GM18951 (cell line): Measurements from ENCODE around the gene SLC26A8.
"Not testable (repeated sequence)": the region's sequence is repeated elsewhere in the genome, so short reads cannot be mapped to it uniquely, and the experiment has no call there.

Source experiments
- POLR2A ChIP-seq: IDR thresholded peaks from 4 replicates; pipeline ENCODE4 v1.6.1; 2011; ENCODE audit warnings: mild to moderate bottlenecking; ENCODE audit not compliant: insufficient read length, insufficient read depth; ENCODE audit errors: extremely low read depth
- in situ Hi-C: fragments of 300-500 bp; cut with MboI; formaldehyde crosslinking; loops from one replicate; pipeline ENCODE4 v1.12.0; 2022; ENCODE audit warnings: low sequenced_read_pairs, mixed read lengths, inconsistent platforms; ENCODE audit not compliant: unreplicated experiment

The SLC26A8 gene

DNA sequence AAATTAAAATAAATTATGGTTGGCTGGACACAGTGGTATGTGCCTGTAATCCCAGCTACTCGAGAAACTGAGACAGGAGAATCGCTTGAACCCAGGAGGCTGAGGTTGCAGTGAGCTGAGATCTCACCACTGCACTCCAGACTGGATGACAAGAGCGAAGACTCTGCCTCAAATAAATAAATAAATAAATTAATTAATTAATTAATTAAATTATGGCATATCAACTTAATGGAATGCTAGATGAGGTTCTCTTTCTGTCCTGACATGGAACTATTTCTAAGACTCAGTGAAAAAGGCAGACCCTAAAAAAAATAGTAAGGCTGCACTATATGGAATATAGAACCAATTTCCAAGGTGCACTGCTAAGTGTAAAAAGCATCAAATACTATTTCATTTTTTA lies 108.4 kb downstream of the SLC26A8 start:
- in situ Hi-C loops = no loop called here

DNA sequence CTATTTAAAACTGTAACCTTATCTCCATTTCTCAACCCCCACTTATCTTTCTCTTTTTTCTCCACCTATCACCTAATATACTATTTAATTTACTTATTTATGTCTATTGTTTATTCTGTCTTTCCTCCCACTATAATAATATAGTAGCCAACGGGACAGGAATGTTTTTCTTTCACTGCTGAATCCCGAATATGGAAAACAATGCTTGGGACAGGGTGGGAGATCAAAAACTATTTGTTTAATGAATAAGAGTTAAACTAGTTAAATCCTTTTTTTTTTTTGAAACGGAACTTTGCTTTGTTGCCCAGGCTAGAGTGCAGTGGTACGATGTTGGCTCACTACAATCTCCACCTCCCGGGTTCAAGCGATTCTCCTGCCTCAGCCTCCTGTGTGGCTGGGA lies 109.9 kb downstream of the SLC26A8 start:
- TF ChIP-seq POLR2A = no peak
- in situ Hi-C loops = no loop called here

More for the DNA sequence above, 108.4 kb downstream of the SLC26A8 start:
- no peak for TF ChIP-seq POLR2A

DNA sequence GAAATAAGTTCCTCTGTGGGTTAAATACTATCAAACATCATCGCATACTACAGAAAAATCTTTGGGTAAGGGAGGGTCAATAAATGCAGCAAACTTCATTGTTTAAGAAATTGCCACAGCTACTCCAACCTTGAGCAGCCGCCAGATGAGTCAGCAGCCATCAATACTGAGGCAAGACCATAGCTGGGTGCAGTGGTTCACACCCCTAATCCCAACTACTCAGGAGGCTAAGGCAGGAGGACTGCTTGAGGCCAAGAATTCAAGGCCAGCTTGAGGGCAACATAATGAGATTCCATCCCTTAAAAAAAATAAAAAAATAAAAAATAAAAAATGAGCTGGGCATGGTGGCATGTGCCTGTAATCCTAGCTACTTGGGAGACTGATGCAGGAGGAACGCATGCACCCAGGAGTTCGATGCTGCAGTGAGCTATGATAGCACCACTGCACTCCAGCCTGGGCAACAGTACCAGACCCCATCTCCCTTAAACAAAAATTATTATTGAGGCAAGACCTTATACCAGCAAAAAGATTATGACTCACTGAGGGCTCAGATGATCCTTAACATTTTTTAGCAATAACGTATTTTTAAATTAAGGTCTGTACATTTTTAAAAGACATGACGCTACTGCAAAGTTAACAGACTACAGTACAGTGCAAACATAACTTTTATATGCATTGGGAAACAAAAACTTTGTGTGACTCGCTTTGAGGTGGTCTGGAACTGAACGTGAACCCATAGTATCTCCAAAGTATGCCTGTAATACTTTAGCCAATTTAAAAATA lies 112.4 kb downstream of the SLC26A8 start:
- in situ Hi-C loops = no loop called here
- no peak for TF ChIP-seq POLR2A

DNA sequence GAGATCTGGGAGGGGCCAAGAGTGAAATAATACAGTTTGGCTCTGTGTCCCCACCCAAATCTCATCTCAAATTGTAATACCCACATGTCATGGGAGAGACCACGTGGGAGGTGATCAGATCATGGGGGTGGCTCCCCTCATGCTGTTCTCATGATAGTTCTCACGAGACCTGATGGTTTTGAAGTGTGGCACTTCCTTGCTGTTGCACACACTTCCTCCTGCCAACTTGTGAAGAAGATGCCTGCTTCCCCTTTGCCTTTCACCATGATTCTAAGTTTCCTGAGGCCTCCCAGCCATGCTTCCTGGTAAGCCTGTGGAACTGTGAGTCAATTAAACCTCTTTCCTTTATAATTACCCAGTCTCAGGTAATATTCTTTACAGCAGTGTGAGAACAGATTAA lies 114.9 kb downstream of the SLC26A8 start:
- in situ Hi-C loops = not testable (repeated sequence)

DNA sequence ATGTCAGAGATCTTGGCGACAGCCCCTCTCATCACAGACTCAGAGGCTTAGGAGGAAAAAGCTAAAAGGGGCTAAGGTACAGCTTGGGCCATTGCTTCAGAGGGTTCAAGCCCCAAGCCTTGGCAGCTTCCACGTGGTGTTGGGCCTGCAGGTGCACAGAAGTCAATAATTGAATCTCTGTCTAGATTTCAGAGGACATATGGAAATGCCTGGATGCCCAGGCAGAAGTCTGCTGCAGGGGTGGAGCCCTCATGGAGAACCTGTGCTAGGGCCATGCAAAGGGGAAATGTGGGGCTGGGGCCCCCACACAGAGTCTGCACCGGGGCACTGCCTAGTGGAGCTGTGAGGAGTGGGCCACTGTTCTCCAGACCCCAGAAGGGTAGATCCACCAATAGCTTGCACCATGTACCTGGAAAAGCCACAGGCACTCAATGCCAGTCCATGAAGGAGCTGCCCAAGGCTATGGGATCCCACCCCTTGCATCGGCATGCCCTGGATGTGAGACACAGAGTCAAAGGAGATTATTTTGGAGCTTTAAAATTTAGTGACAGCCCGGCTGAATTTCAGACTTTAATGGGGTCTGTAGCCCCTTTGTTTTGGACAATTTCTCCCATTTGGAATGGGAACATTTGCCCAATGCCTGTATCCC lies 115.6 kb downstream of the SLC26A8 start:
- in situ Hi-C loops = not testable (repeated sequence)

DNA sequence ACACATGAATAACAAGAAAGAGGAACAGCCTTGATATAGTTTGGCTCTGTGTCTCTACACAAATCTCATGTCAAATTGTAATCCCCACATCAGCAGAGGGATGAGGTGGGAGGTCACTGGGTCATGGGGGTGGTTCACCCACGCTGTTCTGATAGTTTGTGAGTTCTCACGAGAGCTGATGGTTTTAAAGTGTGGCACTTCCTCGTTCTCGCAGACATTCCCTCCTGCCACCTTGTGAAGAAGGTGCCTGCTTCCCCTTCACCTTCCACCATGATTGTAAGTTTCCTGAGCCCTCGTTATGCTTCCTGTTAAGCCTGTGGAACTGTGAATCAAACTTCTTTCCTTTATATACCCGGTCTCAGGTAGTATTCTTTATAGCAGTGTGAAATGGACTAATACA lies 116.7 kb downstream of the SLC26A8 start:
- no peak for TF ChIP-seq POLR2A
- in situ Hi-C loops = no loop called here

DNA sequence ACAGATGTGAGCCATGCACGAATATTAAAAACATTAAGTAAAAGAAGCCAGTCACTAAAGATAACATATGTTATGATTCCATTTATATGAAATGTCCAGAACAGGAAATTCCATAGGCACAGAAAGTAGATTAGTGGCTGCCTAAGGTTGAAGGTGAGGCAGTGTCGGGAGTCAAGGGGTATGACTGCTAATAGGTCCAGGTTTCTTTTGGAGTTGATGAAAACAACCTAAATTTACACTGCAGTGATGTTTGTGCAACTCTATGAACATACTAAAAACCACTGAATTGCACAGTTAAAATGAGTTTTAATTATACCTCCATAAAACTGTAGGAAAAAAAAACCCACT lies 118.0 kb downstream of the SLC26A8 start:
- in situ Hi-C loops = no loop called here
- no peak for TF ChIP-seq POLR2A

DNA sequence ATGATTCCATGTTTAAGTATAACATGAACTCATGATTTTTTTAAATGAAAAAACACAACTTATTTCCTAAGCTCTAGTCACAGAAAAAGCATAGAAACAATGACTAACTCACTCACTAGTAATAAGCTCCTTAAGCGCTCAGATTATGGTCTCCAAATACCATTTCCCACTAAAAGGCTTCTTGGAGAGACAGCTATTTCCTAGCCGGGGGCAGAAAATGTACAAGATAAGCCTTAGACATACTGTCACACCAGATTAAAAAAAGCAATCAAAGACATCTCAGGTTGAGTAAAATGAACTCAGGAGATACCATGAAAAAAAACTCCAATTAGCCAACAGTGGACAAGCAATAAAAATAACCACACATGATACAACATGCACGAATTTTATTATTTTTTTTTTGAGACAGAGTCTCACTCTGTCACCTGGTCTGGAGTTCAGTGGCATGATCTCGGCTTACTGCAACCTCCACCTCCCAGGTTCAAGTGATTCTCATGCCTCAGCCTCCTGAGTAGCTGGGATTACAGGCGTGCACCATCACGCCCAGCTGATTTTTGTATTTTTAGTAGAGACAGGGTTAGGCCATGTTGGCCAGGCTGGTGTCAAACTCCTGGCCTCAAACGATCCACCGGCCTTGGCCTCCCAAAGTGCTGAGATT lies 118.5 kb downstream of the SLC26A8 start:
- TF ChIP-seq POLR2A = no peak
- in situ Hi-C loops = no loop called here

DNA sequence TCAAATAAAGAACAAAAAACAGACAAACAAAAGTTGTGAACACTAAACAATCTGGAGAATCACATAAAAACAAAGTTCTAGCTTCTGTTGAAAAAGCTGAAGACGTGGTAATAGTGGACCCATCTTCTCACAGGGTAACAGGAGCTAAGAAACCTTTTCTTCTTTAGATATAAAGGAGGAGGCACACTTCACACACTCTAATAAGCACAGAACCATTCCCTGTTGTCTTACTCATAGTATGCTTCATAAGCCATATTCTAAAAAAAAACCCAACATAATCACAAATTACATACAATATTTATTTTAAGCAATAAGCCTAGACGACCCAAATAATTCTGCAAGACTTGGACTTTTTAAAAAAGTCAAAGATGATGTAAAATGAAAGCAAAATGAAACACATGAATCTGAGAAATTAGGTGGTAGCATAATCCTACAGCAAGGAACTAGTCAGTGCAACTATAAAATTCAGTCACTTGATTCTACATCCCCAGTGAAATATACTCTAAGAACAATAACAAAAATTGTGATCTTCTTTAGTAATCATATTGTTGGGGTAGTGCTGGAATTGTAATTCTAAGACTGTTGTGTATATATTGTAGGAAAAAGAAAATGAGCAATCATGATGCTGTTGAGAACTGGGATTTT lies 119.2 kb downstream of the SLC26A8 start:
- no peak for TF ChIP-seq POLR2A
- in situ Hi-C loops = no loop called here

DNA sequence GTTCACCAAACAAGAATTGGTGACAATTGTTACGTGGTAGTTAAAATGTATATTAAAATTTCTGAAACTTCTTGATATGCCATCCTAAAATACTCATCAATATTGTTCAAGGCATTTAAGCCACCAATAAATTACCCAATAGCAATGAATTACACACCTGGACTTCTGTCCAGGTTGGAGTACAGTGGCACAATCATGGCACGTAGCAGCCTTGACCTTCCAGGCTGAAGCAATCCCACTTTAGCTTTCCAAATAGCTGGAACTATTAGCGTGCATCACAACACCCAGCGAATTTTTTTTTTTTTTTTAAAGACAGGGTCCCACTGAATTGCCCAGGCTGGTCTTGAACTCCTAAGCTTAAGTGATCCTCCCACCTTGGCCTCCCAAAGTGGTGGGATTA lies 120.8 kb downstream of the SLC26A8 start:
- in situ Hi-C loops = no loop called here
- no peak for TF ChIP-seq POLR2A

DNA sequence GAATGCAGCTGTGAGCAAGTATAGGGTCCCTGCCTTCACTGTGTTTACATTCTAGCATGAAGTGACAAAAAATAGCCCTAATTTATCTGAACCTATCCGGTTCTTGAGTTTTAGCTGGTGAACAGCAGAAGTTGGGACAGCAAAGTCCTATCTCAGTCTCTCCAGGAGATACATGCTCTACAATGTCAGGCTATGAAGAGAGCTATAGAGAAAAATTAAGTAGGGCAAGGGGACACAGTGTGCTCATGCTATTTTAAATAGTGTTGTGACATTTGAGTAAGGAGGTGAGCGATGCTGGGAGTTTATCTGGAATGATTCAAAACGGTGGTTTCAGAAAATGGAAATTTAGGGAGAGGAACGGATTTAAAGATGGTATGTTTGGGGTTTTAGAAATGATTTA lies 124.0 kb downstream of the SLC26A8 start:
- in situ Hi-C loops = no loop called here
- no peak for TF ChIP-seq POLR2A

DNA sequence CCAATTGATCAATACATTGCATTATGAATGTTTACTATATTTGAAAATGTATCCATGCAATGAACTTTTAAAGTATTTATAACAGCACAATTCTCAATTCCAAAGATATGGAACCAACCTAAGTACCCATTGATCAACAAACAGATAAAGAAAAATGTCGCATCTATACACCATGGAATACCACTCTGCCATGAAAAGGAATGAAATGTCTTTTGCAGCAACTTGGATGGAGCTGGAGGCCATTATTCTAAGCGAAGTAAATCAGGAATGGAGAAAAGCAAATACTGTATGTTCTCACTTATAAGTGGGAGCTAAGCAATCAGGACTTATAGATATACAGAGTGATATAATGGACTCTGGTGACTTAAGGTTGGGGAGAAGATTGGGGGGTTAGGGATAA lies 126.4 kb downstream of the SLC26A8 start:
- TF ChIP-seq POLR2A = no peak
- in situ Hi-C loops = no loop called here

DNA sequence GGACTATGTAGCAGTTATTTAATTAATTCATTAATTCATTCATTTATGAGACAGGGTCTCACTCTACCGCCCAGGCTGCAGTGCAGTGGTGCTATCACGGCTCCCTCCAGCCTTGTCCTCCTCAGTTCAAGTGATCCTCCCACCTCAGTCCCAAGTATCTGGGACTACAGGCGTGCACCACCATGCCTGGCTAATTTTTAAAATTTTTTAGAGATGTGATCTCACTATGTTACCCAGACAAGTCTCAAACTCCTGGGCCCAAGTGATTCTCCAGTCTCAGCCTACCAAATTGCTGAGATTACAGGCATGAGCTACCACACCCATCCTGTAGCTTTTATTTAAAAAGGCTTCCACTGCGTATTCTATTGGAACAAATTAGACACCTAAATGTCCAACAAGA lies 127.0 kb downstream of the SLC26A8 start:
- TF ChIP-seq POLR2A = no peak
- in situ Hi-C loops = no loop called here

DNA sequence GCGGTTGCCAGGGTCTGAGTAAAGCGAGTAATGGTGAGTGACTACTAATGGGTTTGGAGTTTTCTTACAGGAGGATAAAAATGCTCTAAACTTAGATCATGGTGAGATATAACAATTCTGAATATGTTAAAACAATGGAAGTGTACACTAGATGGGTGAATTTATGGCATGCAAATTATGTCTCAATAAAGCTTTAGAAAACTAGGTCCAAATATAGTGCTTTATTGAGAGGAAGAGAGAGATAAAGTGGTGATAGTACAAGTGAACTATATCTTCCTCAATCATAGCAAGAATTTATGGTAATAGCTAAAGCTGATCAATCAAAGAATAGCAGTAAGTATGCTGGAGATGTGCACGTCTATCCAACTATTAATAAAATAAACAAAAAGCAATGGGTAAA lies 127.4 kb downstream of the SLC26A8 start:
- TF ChIP-seq POLR2A = no peak
- in situ Hi-C loops = no loop called here
